OCI-LY1 (cell line): ENCODE results near the gene NEAT1.

Source experiments
- H2AFZ ChIP-seq: fragments of 200-600 bp; sonication (generic), shearing (Covaris generic); 2 replicates; pipeline ENCODE4 v1.6.0; 2014; ENCODE audit warnings: antibody characterized with exemption, mild to moderate bottlenecking, low read length
- H3F3A ChIP-seq: fragments of 200-600 bp; sonication (generic), shearing (Covaris generic); 2 replicates; pipeline ENCODE4 v1.6.0; 2014; ENCODE audit warnings: mild to moderate bottlenecking, antibody characterized with exemption, low read length, moderate library complexity; ENCODE audit not compliant: insufficient read depth
- H3K27ac ChIP-seq: fragments of 200-600 bp; sonication (generic); 2 replicates; pipeline ENCODE4 v1.5.1; 2014; ENCODE audit warnings: low read length, mixed run types, mild to moderate bottlenecking, low read depth; ENCODE audit not compliant: poor library complexity, severe bottlenecking
- H3K27me3 ChIP-seq: fragments of 200-600 bp; sonication (generic); 2 replicates; pipeline ENCODE4 v1.6.0; 2014; ENCODE audit warnings: antibody characterized with exemption, mild to moderate bottlenecking, low read length, moderate library complexity; ENCODE audit not compliant: insufficient read depth
- H3K36me3 ChIP-seq: fragments of 200-600 bp; sonication (generic); 2 replicates; pipeline ENCODE4 v1.6.1; 2014; ENCODE audit warnings: mild to moderate bottlenecking, antibody characterized with exemption, low read length, moderate library complexity, mixed read lengths; ENCODE audit not compliant: insufficient read depth
- H3K4me1 ChIP-seq: fragments of 200-600 bp; sonication (generic); 2 replicates; pipeline ENCODE4 v1.5.1; 2014; ENCODE audit warnings: mild to moderate bottlenecking, low read length, moderate library complexity; ENCODE audit not compliant: insufficient read depth, severe bottlenecking
- H3K4me2 ChIP-seq: fragments of 200-600 bp; sonication (generic), shearing (Covaris generic); 2 replicates; pipeline ENCODE4 v1.6.1; 2014; ENCODE audit warnings: low read length
- H3K4me3 ChIP-seq: fragments of 200-600 bp; sonication (generic); 2 replicates; pipeline ENCODE4 v1.5.1; 2014; ENCODE audit warnings: low read length, low read depth, mild to moderate bottlenecking, mixed read lengths; ENCODE audit not compliant: poor library complexity, severe bottlenecking
- H3K79me2 ChIP-seq: fragments of 200-600 bp; shearing (Covaris generic); 2 replicates; pipeline ENCODE4 v1.6.1; 2016; ENCODE audit warnings: mixed run types, low read length, mixed read lengths; ENCODE audit not compliant: insufficient read depth
- H3K9ac ChIP-seq: fragments of 200-600 bp; sonication (generic), shearing (Covaris generic); 2 replicates; pipeline ENCODE4 v1.6.1; 2014; ENCODE audit warnings: mild to moderate bottlenecking, low read length, mixed read lengths
- H3K9me2 ChIP-seq: fragments of 200-600 bp; sonication (generic), shearing (Covaris generic); 2 replicates; pipeline ENCODE4 v1.6.1; 2014; ENCODE audit warnings: low read depth, mild to moderate bottlenecking, low read length, mixed read lengths
- H3K9me3 ChIP-seq: fragments of 200-600 bp; shearing (Covaris generic); 2 replicates; pipeline ENCODE4 v1.6.1; 2014; ENCODE audit warnings: low read length, mixed read lengths
- H4K20me1 ChIP-seq: fragments of 200-600 bp; sonication (generic), shearing (Covaris generic); 2 replicates; pipeline ENCODE4 v1.6.0; 2016; ENCODE audit warnings: mild to moderate bottlenecking, low read length; ENCODE audit not compliant: insufficient read depth
- EZH2 ChIP-seq: fragments of 200-600 bp; sonication (generic), shearing (Covaris generic); IDR thresholded peaks from 2 replicates; pipeline ENCODE4 v1.8.0; 2017; ENCODE audit warnings: borderline replicate concordance, mixed run types, mild to moderate bottlenecking, antibody characterized with exemption, low read length, moderate library complexity, mixed read lengths
- TF ChIP-seq, protein P1 (sequence below): fragments of 200-600 bp; sonication (generic), shearing (Covaris generic); IDR thresholded peaks from 2 replicates; pipeline ENCODE4 v1.5.1; 2017; ENCODE audit warnings: mild to moderate bottlenecking, antibody characterized with exemption, low read length, moderate library complexity, mixed read lengths

The NEAT1 gene

DNA sequence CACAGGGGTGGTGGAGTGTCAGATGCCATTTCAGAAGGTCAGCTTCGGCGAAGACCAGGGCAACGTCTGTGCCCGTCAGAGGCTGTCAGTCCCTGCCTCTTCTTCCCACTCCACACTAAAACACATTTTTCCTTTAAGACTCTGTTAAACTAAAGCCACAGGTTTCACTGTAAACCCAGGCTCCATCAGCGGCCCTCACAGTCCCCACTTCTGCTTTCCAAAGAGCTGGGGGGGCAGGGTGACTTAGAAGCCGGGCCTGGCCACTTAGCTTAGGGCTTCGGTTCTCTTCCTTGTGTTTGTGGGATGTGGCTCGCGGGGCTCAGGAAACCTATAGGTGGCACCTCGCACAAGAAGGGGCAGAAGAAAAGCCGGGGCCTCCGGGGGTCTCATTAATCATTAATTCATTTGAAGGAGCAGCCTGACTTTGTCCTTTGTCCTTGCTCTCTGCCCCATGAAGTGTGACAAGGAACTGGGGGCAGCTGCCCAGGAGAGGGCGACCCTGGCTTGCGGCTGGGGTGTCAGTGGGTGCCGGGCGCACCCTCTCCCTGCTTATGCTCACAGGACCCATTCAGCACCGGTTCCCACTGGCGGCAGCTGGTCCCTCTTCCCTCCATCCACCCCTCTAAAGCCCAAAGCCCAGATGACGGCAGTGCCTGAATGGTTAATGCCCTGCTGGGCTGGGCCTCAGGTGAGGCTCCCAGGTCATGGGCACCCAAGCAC, 44.2 kb upstream of the NEAT1 start:
- Histone ChIP-seq H4K20me1 (no peaks in the 10 kb centered on the region), H2AFZ (no peak overlapping the region), H3K36me3 (no peaks in the 10 kb centered on the region), H3K27me3 (no peaks in the 10 kb centered on the region), H3K4me3 (no peak overlapping the region), H3K9ac (no peak overlapping the region), H3K4me1 (peaks cover 42% of the 10 kb centered on the region), H3K27ac (no peak overlapping the region), H3K9me3 (no peaks in the 10 kb centered on the region), H3F3A (no peaks in the 10 kb centered on the region), H3K4me2 (no peak overlapping the region; the same call in 1 of the 2 replicates), H3K79me2 (no peaks in the 10 kb centered on the region), H3K9me2 (no peaks in the 10 kb centered on the region)
- TF ChIP-seq, protein P1, sequence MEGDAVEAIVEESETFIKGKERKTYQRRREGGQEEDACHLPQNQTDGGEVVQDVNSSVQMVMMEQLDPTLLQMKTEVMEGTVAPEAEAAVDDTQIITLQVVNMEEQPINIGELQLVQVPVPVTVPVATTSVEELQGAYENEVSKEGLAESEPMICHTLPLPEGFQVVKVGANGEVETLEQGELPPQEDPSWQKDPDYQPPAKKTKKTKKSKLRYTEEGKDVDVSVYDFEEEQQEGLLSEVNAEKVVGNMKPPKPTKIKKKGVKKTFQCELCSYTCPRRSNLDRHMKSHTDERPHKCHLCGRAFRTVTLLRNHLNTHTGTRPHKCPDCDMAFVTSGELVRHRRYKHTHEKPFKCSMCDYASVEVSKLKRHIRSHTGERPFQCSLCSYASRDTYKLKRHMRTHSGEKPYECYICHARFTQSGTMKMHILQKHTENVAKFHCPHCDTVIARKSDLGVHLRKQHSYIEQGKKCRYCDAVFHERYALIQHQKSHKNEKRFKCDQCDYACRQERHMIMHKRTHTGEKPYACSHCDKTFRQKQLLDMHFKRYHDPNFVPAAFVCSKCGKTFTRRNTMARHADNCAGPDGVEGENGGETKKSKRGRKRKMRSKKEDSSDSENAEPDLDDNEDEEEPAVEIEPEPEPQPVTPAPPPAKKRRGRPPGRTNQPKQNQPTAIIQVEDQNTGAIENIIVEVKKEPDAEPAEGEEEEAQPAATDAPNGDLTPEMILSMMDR: no peak

DNA sequence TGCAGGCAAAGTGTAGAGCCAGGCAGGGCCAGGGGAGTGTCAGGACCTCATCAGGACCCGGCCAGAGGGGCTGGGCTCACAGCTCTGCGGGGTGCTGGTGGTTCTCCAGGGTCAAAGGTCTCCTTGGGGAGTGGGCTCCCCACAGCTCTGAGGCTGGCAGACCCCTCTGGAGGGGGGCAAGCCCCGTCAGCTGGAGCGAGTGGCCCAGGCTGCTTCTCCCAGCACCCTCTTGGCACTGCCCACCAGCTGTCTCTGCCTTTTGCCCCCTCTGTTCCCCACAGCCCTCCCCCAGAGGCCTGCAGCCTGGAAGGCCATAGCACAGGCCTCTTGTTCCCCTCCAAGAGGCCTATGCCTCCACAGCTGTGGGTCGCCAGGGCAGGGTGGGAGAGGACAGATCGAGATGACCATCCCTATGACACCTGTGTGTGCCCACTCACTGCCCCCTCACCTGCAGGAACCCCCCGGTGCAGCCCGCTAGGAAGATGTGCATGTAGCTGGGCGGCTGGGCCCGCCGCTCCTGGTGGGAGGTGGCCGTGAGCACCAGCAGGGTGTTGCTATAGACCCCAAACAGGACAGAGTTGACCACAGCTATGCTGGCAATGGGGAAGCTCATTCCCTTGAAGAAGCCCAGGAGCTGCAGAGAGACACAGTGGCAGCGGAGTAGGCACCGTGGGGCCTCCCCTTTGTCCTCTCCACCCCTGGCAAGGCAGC, 43.5 kb upstream of the NEAT1 start:
- TF ChIP-seq EZH2: no peak
- TF ChIP-seq, protein P1: no peak
- Histone ChIP-seq H3K27ac (no peak overlapping the region), H3K9me3 (no peaks in the 10 kb centered on the region), H2AFZ (no peak overlapping the region), H3K9ac (no peak overlapping the region), H3K4me3 (no peak overlapping the region), H3K36me3 (no peaks in the 10 kb centered on the region), H3K79me2 (no peaks in the 10 kb centered on the region), H3K4me1 (peaks cover 47% of the 10 kb centered on the region), H3F3A (no peaks in the 10 kb centered on the region), H3K27me3 (no peaks in the 10 kb centered on the region), H3K4me2 (no peak overlapping the region), H4K20me1 (no peaks in the 10 kb centered on the region), H3K9me2 (no peaks in the 10 kb centered on the region)

DNA sequence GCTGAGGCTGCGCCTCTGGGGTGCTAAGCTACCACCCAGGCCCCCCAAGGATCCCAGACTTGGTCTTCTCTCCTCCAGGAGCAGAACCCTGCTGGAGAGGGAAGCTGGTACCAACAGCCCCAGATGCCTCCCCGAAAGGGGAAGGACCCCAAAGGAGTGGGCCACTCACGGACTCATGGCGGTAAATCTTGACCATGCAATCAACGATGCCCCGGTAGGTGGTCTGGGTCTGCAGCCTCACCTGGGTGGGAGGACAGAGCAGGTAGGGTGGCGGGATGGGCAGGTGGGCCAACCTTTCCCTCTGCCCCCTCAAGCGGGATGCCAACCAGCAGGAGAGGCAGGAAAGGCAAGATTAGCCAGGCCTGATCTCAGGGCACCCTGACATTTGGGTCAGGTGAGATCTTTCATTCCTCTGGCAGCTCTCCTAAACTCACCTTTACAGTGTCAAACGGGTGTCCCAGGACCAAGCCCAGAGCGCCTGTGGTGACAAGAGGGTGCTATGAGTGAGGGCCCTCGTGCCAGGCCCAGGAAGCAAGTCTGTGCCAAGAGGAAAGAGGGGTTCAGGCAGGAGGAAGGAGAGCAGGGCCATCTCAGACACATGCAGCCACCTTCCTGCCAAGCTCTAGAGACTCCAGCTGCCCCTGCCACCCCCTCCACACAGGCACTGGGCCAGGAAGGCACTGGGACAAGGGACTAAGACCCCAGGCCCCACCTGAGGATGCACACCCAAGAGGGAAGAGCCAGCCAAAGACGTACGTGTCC, 42.7 kb upstream of the NEAT1 start:
- Histone ChIP-seq H3K36me3 (no peaks in the 10 kb centered on the region), H3K9me3 (no peaks in the 10 kb centered on the region), H3K4me3 (no peak overlapping the region), H3K4me2 (no peak overlapping the region), H3F3A (no peaks in the 10 kb centered on the region), H3K27ac (no peak overlapping the region), H3K4me1 (peaks cover 49% of the 10 kb centered on the region), H2AFZ (no peak overlapping the region), H3K27me3 (no peaks in the 10 kb centered on the region), H3K9ac (no peak overlapping the region), H4K20me1 (no peaks in the 10 kb centered on the region), H3K9me2 (no peaks in the 10 kb centered on the region), H3K79me2 (no peaks in the 10 kb centered on the region)
- TF ChIP-seq, protein P1: no peak
- no peak for TF ChIP-seq EZH2
